CD4-positive, alpha-beta T cell treated with Interleukin-12 subunit alpha and Interleukin-12 subunit beta, for 1 hour (primary cell): ENCODE measurements around the gene TRIM60.
"Not testable (repeated sequence)": the region's sequence is repeated elsewhere in the genome, so short reads cannot be mapped to it uniquely, and the experiment has no call there.

Source experiments
- DNase-seq: peaks from one replicate; pipeline ENCODE4 v3.0.0-alpha.2; 2020

Gene TRIM60

GRCh38 chr4:165031436-165032211 lies at the start of gene TRIM60:
TSS of gene TRIM60 (plus strand) at chr4:165031999. CDS start at chr4:165040073, 8,074 bp downstream.
- no peak for DNase-seq

- DNase-seq = no peak
Measured at GRCh38 chr4:164989471-164989870, 42.3 kb upstream of the TRIM60 start.

GRCh38 chr4:164990786-164991185 lies 41.0 kb upstream of the TRIM60 start:
- not testable (repeated sequence) for DNase-seq

GRCh38 chr4:164996123-164996522 lies 35.7 kb upstream of the TRIM60 start:
- not testable (repeated sequence) for DNase-seq

GRCh38 chr4:164997324-164997723 lies 34.5 kb upstream of the TRIM60 start:
- no peak for DNase-seq

GRCh38 chr4:164997941-164998340 lies 33.9 kb upstream of the TRIM60 start:
- DNase-seq = no peak

GRCh38 chr4:164998526-164999080 lies 33.2 kb upstream of the TRIM60 start:
- not testable (repeated sequence) for DNase-seq

- not testable (repeated sequence) for DNase-seq
Measured at GRCh38 chr4:165001957-165002356, 29.8 kb upstream of the TRIM60 start.

GRCh38 chr4:165005352-165005925 lies 26.4 kb upstream of the TRIM60 start:
- DNase-seq = no peak

GRCh38 chr4:165006456-165006855 lies 25.3 kb upstream of the TRIM60 start:
- DNase-seq = no peak

- no peak for DNase-seq
Measured at GRCh38 chr4:165006886-165007285, 24.9 kb upstream of the TRIM60 start.

- DNase-seq = no peak
Measured at GRCh38 chr4:165009493-165010227, 22.1 kb upstream of the TRIM60 start.

GRCh38 chr4:165010487-165010886 lies 21.3 kb upstream of the TRIM60 start:
- DNase-seq = no peak

- DNase-seq = no peak
Measured at GRCh38 chr4:165010991-165011390, 20.8 kb upstream of the TRIM60 start.

- DNase-seq = no peak
Measured at GRCh38 chr4:165011403-165011802, 20.4 kb upstream of the TRIM60 start.

GRCh38 chr4:165013691-165014090 lies 18.1 kb upstream of the TRIM60 start:
- no peak for DNase-seq

GRCh38 chr4:165016971-165017370 lies 14.8 kb upstream of the TRIM60 start:
- DNase-seq = no peak

- not testable (repeated sequence) for DNase-seq
Measured at GRCh38 chr4:165019995-165020394, 11.8 kb upstream of the TRIM60 start.

GRCh38 chr4:165025782-165026181 lies 6.0 kb upstream of the TRIM60 start:
- not testable (repeated sequence) for DNase-seq

- no peak for DNase-seq
Measured at GRCh38 chr4:165027762-165028402, 3.9 kb upstream of the TRIM60 start.

- no peak for DNase-seq
Measured at GRCh38 chr4:165048170-165048569, 16.4 kb downstream of the TRIM60 start.

- no peak for DNase-seq
Measured at GRCh38 chr4:165052627-165053026, 20.8 kb downstream of the TRIM60 start.

GRCh38 chr4:165053645-165054044 lies 21.8 kb downstream of the TRIM60 start, which contains the start of gene TRIM75:
TSS of gene TRIM75 (plus strand) at chr4:165053866. CDS start at chr4:165059148, 5,282 bp downstream.
- DNase-seq = no peak
